ENCODE measurements around the gene SNX17.

Gene SNX17

DNA sequence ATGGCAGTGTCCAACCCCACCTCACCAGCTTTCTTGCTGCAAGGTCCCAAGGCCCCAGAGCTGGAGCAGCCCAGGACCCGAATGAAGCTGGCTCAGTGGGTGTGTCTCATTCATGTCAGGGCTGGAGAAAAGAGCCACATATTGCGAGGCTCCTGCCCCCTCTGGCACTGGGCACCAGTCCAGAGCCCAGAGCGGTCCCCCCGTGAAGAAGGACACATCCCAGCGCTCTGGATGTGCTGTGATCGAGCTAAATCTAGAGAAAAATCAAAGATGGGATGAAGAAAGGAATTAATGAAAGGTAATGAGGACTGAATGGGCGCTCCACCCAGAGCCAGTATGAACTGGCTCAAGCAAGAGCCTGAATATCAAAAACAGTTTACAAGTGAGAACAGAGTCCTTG is 34.2 kb upstream of the SNX17 start:
- no peak overlapping the region for H3K18ac ChIP-seq (ENCODE audit: low read length)
- no peaks in the 10 kb centered on the region for H3K27me3 ChIP-seq (ENCODE audit: control insufficient read depth in 3 of 3, insufficient read depth in 3 of 3, low read depth in 1 of 3, low read length in 3 of 3)
- H2AK5ac ChIP-seq (ENCODE audit: low read depth, low read length): no peak overlapping the region
- H2BK120ac ChIP-seq (ENCODE audit: low read depth, low read length): no peak overlapping the region
- H3K9me3 ChIP-seq (replicated peaks in 1 of 2; ENCODE audit: control insufficient read depth in 2 of 2, insufficient read depth in 1 of 2, low read depth in 1 of 2, low read length in 2 of 2): no peaks in the 10 kb centered on the region
- peak overlapping the region; percentile 20 for H3K23ac ChIP-seq (ENCODE audit: low read depth, low read length, poor library complexity)
- peaks cover 43 to 94% of the 10 kb centered on the region in 2 donors for H3K36me3 ChIP-seq (replicated peaks in 1 of 2; ENCODE audit: control insufficient read depth in 2 of 2, insufficient read depth in 2 of 2, low read length in 2 of 2)
- H2AFZ ChIP-seq (ENCODE audit: low read length): no peak overlapping the region
- no peak overlapping the region for H4K8ac ChIP-seq (ENCODE audit: low read depth, low read length)
- H2BK15ac ChIP-seq (ENCODE audit: low read length): no peak overlapping the region
- H3K9ac ChIP-seq (ENCODE audit: low read depth, low read length, poor library complexity): no peak overlapping the region
- H3K27ac ChIP-seq (replicated peaks; ENCODE audit: low read length): no peak overlapping the region
- no peak overlapping the region for H3K4ac ChIP-seq (ENCODE audit: low read length)
- no peak for DNase-seq (ENCODE audit: low spot score)
- H3K4me1 ChIP-seq (ENCODE audit: control insufficient read depth in 2 of 2, insufficient read depth in 1 of 2, low read depth in 1 of 2, low read length in 2 of 2): no peaks in the 10 kb centered on the region
- H2BK12ac ChIP-seq (ENCODE audit: low read length): no peak overlapping the region
- H2BK5ac ChIP-seq (ENCODE audit: low read length): no peak overlapping the region
- no peak overlapping the region for H3K14ac ChIP-seq (ENCODE audit: low read length)
- H3K79me1 ChIP-seq (ENCODE audit: low read depth, low read length): no peaks in the 10 kb centered on the region
- H4K91ac ChIP-seq (ENCODE audit: low read depth, low read length, poor library complexity): no peak overlapping the region
- H3K4me2 ChIP-seq (ENCODE audit: insufficient read depth, low read length, poor library complexity, severe bottlenecking): no peak overlapping the region
- no peak overlapping the region for H3K4me3 ChIP-seq (ENCODE audit: low read length in 2 of 2)
- no CpG with 5 or more reads among the region's 7 CpGs for WGBS, 2 donors (ENCODE audit: extremely low coverage in 2 of 2, insufficient read length in 2 of 2, insufficient replicate concordance in 1 of 2)

- Histone ChIP-seq H2AK5ac (ENCODE audit: low read depth, low read length) (no peak overlapping the region), H3K27ac (replicated peaks; ENCODE audit: low read length) (no peak overlapping the region), H2AFZ (ENCODE audit: low read length) (no peak overlapping the region), H3K14ac (ENCODE audit: low read length) (no peak overlapping the region), H4K91ac (ENCODE audit: low read depth, low read length, poor library complexity) (no peak overlapping the region), H3K4ac (ENCODE audit: low read length) (no peak overlapping the region), H3K4me2 (ENCODE audit: insufficient read depth, low read length, poor library complexity, severe bottlenecking) (no peak overlapping the region), H3K18ac (ENCODE audit: low read length) (no peak overlapping the region), H3K79me1 (ENCODE audit: low read depth, low read length) (peaks cover 7% of the 10 kb centered on the region), H3K36me3 (replicated peaks in 1 of 2; ENCODE audit: control insufficient read depth in 2 of 2, insufficient read depth in 2 of 2, low read length in 2 of 2) (peaks cover 2 to 33% of the 10 kb centered on the region in 2 donors), H2BK15ac (ENCODE audit: low read length) (no peak overlapping the region), H2BK120ac (ENCODE audit: low read depth, low read length) (no peak overlapping the region), H4K8ac (ENCODE audit: low read depth, low read length) (no peak overlapping the region), H3K4me3 (ENCODE audit: low read length in 2 of 2) (no peak overlapping the region), H2BK12ac (ENCODE audit: low read length) (no peak overlapping the region), H3K27me3 (ENCODE audit: control insufficient read depth in 3 of 3, insufficient read depth in 3 of 3, low read depth in 1 of 3, low read length in 3 of 3) (no peaks in the 10 kb centered on the region), H2BK5ac (ENCODE audit: low read length) (no peak overlapping the region), H3K9me3 (replicated peaks in 1 of 2; ENCODE audit: control insufficient read depth in 2 of 2, insufficient read depth in 1 of 2, low read depth in 1 of 2, low read length in 2 of 2) (no peaks in the 10 kb centered on the region), H3K9ac (ENCODE audit: low read depth, low read length, poor library complexity) (no peak overlapping the region), H3K23ac (ENCODE audit: low read depth, low read length, poor library complexity) (no peak overlapping the region), H3K4me1 (ENCODE audit: control insufficient read depth in 2 of 2, insufficient read depth in 1 of 2, low read depth in 1 of 2, low read length in 2 of 2) (no peaks in the 10 kb centered on the region)
- no peak for DNase-seq (ENCODE audit: low spot score)
- no CpG with 5 or more reads among the region's 2 CpGs for WGBS, 2 donors (ENCODE audit: extremely low coverage in 2 of 2, insufficient read length in 2 of 2, insufficient replicate concordance in 1 of 2)
Measured at GRCh38 chr2:27347641-27348040, 22.8 kb upstream of the SNX17 start.

GRCh38 chr2:27350106-27350693 is 20.2 kb upstream of the SNX17 start:
- WGBS, 2 donors (ENCODE audit: extremely low coverage in 2 of 2, insufficient read length in 2 of 2, insufficient replicate concordance in 1 of 2): no CpG with 5 or more reads among the region's 7 CpGs

GRCh38 chr2:27351802-27352598 is 18.4 kb upstream of the SNX17 start:
- H3K18ac ChIP-seq (ENCODE audit: low read length): no peak overlapping the region
- no peak overlapping the region for H3K4me2 ChIP-seq (ENCODE audit: insufficient read depth, low read length, poor library complexity, severe bottlenecking)
- H2AFZ ChIP-seq (ENCODE audit: low read length): no peak overlapping the region
- no peak for DNase-seq (ENCODE audit: low spot score)
- peaks cover 0 to 3% of the 10 kb centered on the region in 2 donors for H3K4me1 ChIP-seq (ENCODE audit: control insufficient read depth in 2 of 2, insufficient read depth in 1 of 2, low read depth in 1 of 2, low read length in 2 of 2)
- H2BK15ac ChIP-seq (ENCODE audit: low read length): no peak overlapping the region
- H3K27ac ChIP-seq (replicated peaks; ENCODE audit: low read length): no peak overlapping the region
- no peak overlapping the region for H2BK120ac ChIP-seq (ENCODE audit: low read depth, low read length)
- no peak overlapping the region for H2BK12ac ChIP-seq (ENCODE audit: low read length)
- H3K79me1 ChIP-seq (ENCODE audit: low read depth, low read length): peaks cover 10% of the 10 kb centered on the region
- no peak overlapping the region for H3K23ac ChIP-seq (ENCODE audit: low read depth, low read length, poor library complexity)
- H3K9me3 ChIP-seq (replicated peaks in 1 of 2; ENCODE audit: control insufficient read depth in 2 of 2, insufficient read depth in 1 of 2, low read depth in 1 of 2, low read length in 2 of 2): no peaks in the 10 kb centered on the region
- no peak overlapping the region for H3K4ac ChIP-seq (ENCODE audit: low read length)
- no peak overlapping the region for H3K4me3 ChIP-seq (ENCODE audit: low read length in 2 of 2)
- no peak overlapping the region for H2BK5ac ChIP-seq (ENCODE audit: low read length)
- no peak overlapping the region for H2AK5ac ChIP-seq (ENCODE audit: low read depth, low read length)
- H4K8ac ChIP-seq (ENCODE audit: low read depth, low read length): no peak overlapping the region
- H3K9ac ChIP-seq (ENCODE audit: low read depth, low read length, poor library complexity): no peak overlapping the region
- no peak overlapping the region for H3K14ac ChIP-seq (ENCODE audit: low read length)
- peaks cover 2 to 22% of the 10 kb centered on the region in 2 donors for H3K36me3 ChIP-seq (replicated peaks in 1 of 2; ENCODE audit: control insufficient read depth in 2 of 2, insufficient read depth in 2 of 2, low read length in 2 of 2)
- no peaks in the 10 kb centered on the region for H3K27me3 ChIP-seq (ENCODE audit: control insufficient read depth in 3 of 3, insufficient read depth in 3 of 3, low read depth in 1 of 3, low read length in 3 of 3)
- H4K91ac ChIP-seq (ENCODE audit: low read depth, low read length, poor library complexity): no peak overlapping the region
- no CpG with 5 or more reads among the region's 6 CpGs for WGBS, 2 donors (ENCODE audit: extremely low coverage in 2 of 2, insufficient read length in 2 of 2, insufficient replicate concordance in 1 of 2)

More at GRCh38 chr2:27350106-27350693, 20.2 kb upstream of the SNX17 start:
- no peak overlapping the region for H2AK5ac ChIP-seq (ENCODE audit: low read depth, low read length)
- no peak overlapping the region for H2BK15ac ChIP-seq (ENCODE audit: low read length)
- H3K18ac ChIP-seq (ENCODE audit: low read length): no peak overlapping the region
- no peak overlapping the region for H2BK5ac ChIP-seq (ENCODE audit: low read length)
- H3K36me3 ChIP-seq (replicated peaks in 1 of 2; ENCODE audit: control insufficient read depth in 2 of 2, insufficient read depth in 2 of 2, low read length in 2 of 2): peaks cover 2 to 22% of the 10 kb centered on the region in 2 donors
- H3K79me1 ChIP-seq (ENCODE audit: low read depth, low read length): peaks cover 9% of the 10 kb centered on the region
- no peak overlapping the region for H4K91ac ChIP-seq (ENCODE audit: low read depth, low read length, poor library complexity)
- no peak overlapping the region for H2AFZ ChIP-seq (ENCODE audit: low read length)
- H3K4me1 ChIP-seq (ENCODE audit: control insufficient read depth in 2 of 2, insufficient read depth in 1 of 2, low read depth in 1 of 2, low read length in 2 of 2): no peaks in the 10 kb centered on the region
- no peak overlapping the region for H3K4me2 ChIP-seq (ENCODE audit: insufficient read depth, low read length, poor library complexity, severe bottlenecking)
- no peak overlapping the region for H2BK12ac ChIP-seq (ENCODE audit: low read length)
- no peak overlapping the region for H2BK120ac ChIP-seq (ENCODE audit: low read depth, low read length)
- H3K27me3 ChIP-seq (ENCODE audit: control insufficient read depth in 3 of 3, insufficient read depth in 3 of 3, low read depth in 1 of 3, low read length in 3 of 3): no peaks in the 10 kb centered on the region
- no peak overlapping the region for H4K8ac ChIP-seq (ENCODE audit: low read depth, low read length)
- no peak overlapping the region for H3K4ac ChIP-seq (ENCODE audit: low read length)
- no peak overlapping the region for H3K4me3 ChIP-seq (ENCODE audit: low read length in 2 of 2)
- no peak overlapping the region for H3K27ac ChIP-seq (replicated peaks; ENCODE audit: low read length)
- no peak overlapping the region for H3K9ac ChIP-seq (ENCODE audit: low read depth, low read length, poor library complexity)
- H3K9me3 ChIP-seq (replicated peaks in 1 of 2; ENCODE audit: control insufficient read depth in 2 of 2, insufficient read depth in 1 of 2, low read depth in 1 of 2, low read length in 2 of 2): no peaks in the 10 kb centered on the region
- H3K23ac ChIP-seq (ENCODE audit: low read depth, low read length, poor library complexity): no peak overlapping the region
- H3K14ac ChIP-seq (ENCODE audit: low read length): no peak overlapping the region
- no peak for DNase-seq (ENCODE audit: low spot score)

All from neuronal stem cell (in vitro differentiated cells).